HL-60 (cell line): ENCODE data around the gene SLC27A1.

ENCODE experiments used
- DNase-seq, 2 experiments: peaks; one replicate each; pipeline ENCODE4 v3.0.0-alpha.2; 2010 to 2020; ENCODE audit warnings: low read depth in 1 of 2, low spot score in 1 of 2
- H3K27ac ChIP-seq: fragments of 250-450 bp; sonication (Bioruptor Pico); replicated peaks from 2 replicates; pipeline ENCODE4 v1.5.1; 2020; ENCODE audit warnings: mild to moderate bottlenecking, moderate library complexity
- H3K27me3 ChIP-seq: fragments of 250-450 bp; sonication (Bioruptor Pico); 2 replicates; pipeline ENCODE4 v1.5.1; 2021; ENCODE audit warnings: mild to moderate bottlenecking, moderate library complexity; ENCODE audit not compliant: insufficient read depth, poor library complexity, severe bottlenecking
- H3K4me3 ChIP-seq: replicated peaks from 2 replicates; pipeline ENCODE4 v1.5.1; 2011; ENCODE audit warnings: mild to moderate bottlenecking, control low read depth, low read length; ENCODE audit not compliant: insufficient read depth
- CTCF ChIP-seq: IDR thresholded peaks from one replicate; pipeline ENCODE4 v1.5.1; 2011; ENCODE audit warnings: low read length, control low read depth, inconsistent platforms; ENCODE audit not compliant: insufficient read depth
- GABPA ChIP-seq: IDR thresholded peaks from 2 replicates; pipeline ENCODE4 v1.6.1; 2012; ENCODE audit warnings: low read depth
- POLR2AphosphoS5 ChIP-seq: IDR thresholded peaks from 2 replicates; pipeline ENCODE4 v1.6.1; 2012; ENCODE audit warnings: low read depth
- REST ChIP-seq: IDR thresholded peaks from 2 replicates; pipeline ENCODE4 v1.6.1; 2012; ENCODE audit warnings: low read depth; ENCODE audit not compliant: insufficient replicate concordance
- SPI1 ChIP-seq: IDR thresholded peaks from 2 replicates; pipeline ENCODE4 v1.6.1; 2012; ENCODE audit warnings: low read depth, mild to moderate bottlenecking, borderline replicate concordance

Gene SLC27A1

DNA sequence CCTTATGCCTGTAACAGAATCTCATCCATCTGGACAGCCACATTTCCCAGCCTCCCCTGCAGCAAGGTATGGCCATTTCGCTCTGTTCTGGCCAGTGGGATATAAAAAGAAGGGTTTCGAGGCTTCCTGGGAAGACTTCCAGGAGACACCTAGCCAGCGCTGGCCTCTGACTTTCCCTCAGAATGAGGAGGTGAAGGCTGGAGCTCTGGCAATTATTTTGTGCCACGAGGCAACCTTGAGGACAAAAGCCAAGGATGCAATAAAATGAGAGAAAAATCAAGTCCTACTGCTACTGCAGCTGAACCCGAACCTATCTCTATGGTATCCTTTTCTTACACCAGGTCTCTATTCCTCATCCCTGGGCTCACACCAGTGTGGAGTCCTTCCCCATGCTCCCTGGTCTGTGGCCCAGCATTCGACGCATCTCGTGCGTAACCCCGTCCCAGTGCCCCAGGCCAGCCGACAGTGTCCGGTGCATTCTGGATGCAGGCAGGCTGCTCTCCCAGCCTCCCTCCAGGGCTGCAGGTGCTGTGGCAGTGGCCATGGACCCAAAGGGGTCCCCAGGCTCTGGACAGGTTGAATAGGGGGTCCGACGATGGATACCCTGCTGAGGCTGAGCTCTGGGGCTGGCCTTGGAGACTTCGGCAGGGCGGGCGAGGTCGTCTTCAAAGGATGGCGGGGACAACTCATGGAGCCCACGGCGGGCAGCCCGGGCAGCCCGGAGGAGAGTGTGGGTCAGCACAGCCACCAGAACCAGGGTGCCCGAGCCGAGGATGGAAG is 34.0 kb upstream of the SLC27A1 start:
- TF ChIP-seq REST = no peak
- TF ChIP-seq SPI1 = no peak
- no peak for TF ChIP-seq POLR2AphosphoS5
- no peak for TF ChIP-seq CTCF
- no peak for TF ChIP-seq GABPA
- DNase-seq = no peak
- H3K4me3 ChIP-seq = no peak overlapping the region
- H3K27me3 ChIP-seq = no peaks in the 10 kb centered on the region
- H3K27ac ChIP-seq = no peak overlapping the region

GRCh38 chr19:17436874-17437267 is 33.5 kb upstream of the SLC27A1 start:
- Histone ChIP-seq H3K4me3 (no peak overlapping the region), H3K27ac (no peak overlapping the region), H3K27me3 (no peaks in the 10 kb centered on the region)
- TF ChIP-seq SPI1 (no peak), REST (no peak), GABPA (no peak), POLR2AphosphoS5 (no peak), CTCF (no peak)
- no peak for DNase-seq

GRCh38 chr19:17441241-17442021 is 28.9 kb upstream of the SLC27A1 start:
- no peaks in the 10 kb centered on the region for H3K27me3 ChIP-seq
- H3K27ac ChIP-seq = no peak overlapping the region
- no peak overlapping the region for H3K4me3 ChIP-seq
- TF ChIP-seq REST (no peak), POLR2AphosphoS5 (no peak), GABPA (no peak), CTCF (peak; percentile 17), SPI1 (no peak)
- no peak for DNase-seq
